Mucosa of rectum (tissue), 2 donors: Measurements from ENCODE around the gene MCM7.

ENCODE experiments used
- H3K27ac ChIP-seq, 2 donors: one replicate each; pipeline ENCODE4 v1.7.0; 2013; ENCODE audit warnings: inconsistent platforms in 2 of 2, low read depth in 2 of 2, low read length in 2 of 2
- H3K27me3 ChIP-seq, 2 donors: one replicate each; pipeline ENCODE4 v1.7.0; 2013; ENCODE audit warnings: low read length in 2 of 2; ENCODE audit not compliant: control insufficient read depth in 2 of 2, insufficient read depth in 2 of 2
- H3K36me3 ChIP-seq, 2 donors: one replicate each; pipeline ENCODE4 v1.7.0; 2013; ENCODE audit warnings: low read length in 2 of 2; ENCODE audit not compliant: control insufficient read depth in 2 of 2, insufficient read depth in 2 of 2
- H3K4me1 ChIP-seq, 2 donors: one replicate each; pipeline ENCODE4 v1.7.0; 2013; ENCODE audit warnings: low read length in 2 of 2, mild to moderate bottlenecking in 1 of 2; ENCODE audit not compliant: control insufficient read depth in 2 of 2, insufficient read depth in 2 of 2
- H3K4me3 ChIP-seq, 2 donors: one replicate each; pipeline ENCODE4 v1.7.0; 2013; ENCODE audit warnings: low read length in 2 of 2
- H3K9ac ChIP-seq, 2 donors: one replicate each; pipeline ENCODE4 v1.7.0; 2013; ENCODE audit warnings: low read length in 2 of 2, low read depth in 1 of 2, mild to moderate bottlenecking in 1 of 2
- H3K9me3 ChIP-seq, 2 donors: one replicate each; pipeline ENCODE4 v1.7.0; 2013; ENCODE audit warnings: low read length in 2 of 2; ENCODE audit not compliant: control insufficient read depth in 2 of 2
- donor health status: healthy.
- donor health status: Normal muscosa, but diverticular disease.

MCM7 gene

GRCh38 chr7:100122568-100122967 lies 21.4 kb upstream of the MCM7 start:
- no peaks in the 10 kb centered on the region for H3K36me3 ChIP-seq
- no peaks in the 10 kb centered on the region for H3K27me3 ChIP-seq
- no peaks in the 10 kb centered on the region for H3K9me3 ChIP-seq
- no peak overlapping the region for H3K9ac ChIP-seq
- peaks cover 33 to 34% of the 10 kb centered on the region in 2 donors for H3K4me1 ChIP-seq
- H3K4me3 ChIP-seq = no peak overlapping the region
- H3K27ac ChIP-seq = no peak overlapping the region

- Histone ChIP-seq H3K9ac (no peak overlapping the region), H3K27ac (no peak overlapping the region)
Measured at GRCh38 chr7:100122067-100122466, 20.9 kb upstream of the MCM7 start.

DNA sequence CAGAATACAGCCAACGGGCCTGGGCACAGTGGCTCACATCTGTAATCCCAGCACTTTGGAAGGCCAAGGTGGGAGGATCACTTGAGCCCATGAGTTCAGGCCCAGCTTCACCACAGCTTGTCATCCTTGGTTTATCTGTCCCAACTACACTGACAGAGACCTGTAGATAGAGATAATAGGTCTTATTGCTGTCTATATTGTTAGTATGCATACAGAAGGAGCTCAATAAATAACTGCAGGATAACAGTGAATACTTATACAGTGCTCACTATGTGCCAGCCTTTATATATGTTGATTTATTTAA lies 19.5 kb upstream of the MCM7 start:
- Histone ChIP-seq H3K4me1 (peaks cover 28 to 32% of the 10 kb centered on the region in 2 donors), H3K27ac (peak overlapping the region in 1 of 2 donors; percentile 82), H3K4me3 (peak overlapping the region in 1 of 2 donors; percentile 97), H3K9ac (no peak overlapping the region), H3K27me3 (no peaks in the 10 kb centered on the region), H3K36me3 (no peaks in the 10 kb centered on the region), H3K9me3 (no peaks in the 10 kb centered on the region)

More at GRCh38 chr7:100122067-100122466, 20.9 kb upstream of the MCM7 start:
- Histone ChIP-seq H3K36me3 (no peaks in the 10 kb centered on the region), H3K4me3 (no peak overlapping the region), H3K27me3 (no peaks in the 10 kb centered on the region), H3K9me3 (no peaks in the 10 kb centered on the region), H3K4me1 (peaks cover 31 to 34% of the 10 kb centered on the region in 2 donors)

GRCh38 chr7:100119970-100120732 lies 19.0 kb upstream of the MCM7 start:
- Histone ChIP-seq H3K9me3 (no peaks in the 10 kb centered on the region), H3K36me3 (no peaks in the 10 kb centered on the region), H3K9ac (peak overlapping the region; percentile 63 to 68), H3K4me3 (peak overlapping the region; percentile 72 to 97), H3K27me3 (no peaks in the 10 kb centered on the region), H3K4me1 (peaks cover 25 to 28% of the 10 kb centered on the region in 2 donors), H3K27ac (peak overlapping the region; percentile 49 to 82)

DNA sequence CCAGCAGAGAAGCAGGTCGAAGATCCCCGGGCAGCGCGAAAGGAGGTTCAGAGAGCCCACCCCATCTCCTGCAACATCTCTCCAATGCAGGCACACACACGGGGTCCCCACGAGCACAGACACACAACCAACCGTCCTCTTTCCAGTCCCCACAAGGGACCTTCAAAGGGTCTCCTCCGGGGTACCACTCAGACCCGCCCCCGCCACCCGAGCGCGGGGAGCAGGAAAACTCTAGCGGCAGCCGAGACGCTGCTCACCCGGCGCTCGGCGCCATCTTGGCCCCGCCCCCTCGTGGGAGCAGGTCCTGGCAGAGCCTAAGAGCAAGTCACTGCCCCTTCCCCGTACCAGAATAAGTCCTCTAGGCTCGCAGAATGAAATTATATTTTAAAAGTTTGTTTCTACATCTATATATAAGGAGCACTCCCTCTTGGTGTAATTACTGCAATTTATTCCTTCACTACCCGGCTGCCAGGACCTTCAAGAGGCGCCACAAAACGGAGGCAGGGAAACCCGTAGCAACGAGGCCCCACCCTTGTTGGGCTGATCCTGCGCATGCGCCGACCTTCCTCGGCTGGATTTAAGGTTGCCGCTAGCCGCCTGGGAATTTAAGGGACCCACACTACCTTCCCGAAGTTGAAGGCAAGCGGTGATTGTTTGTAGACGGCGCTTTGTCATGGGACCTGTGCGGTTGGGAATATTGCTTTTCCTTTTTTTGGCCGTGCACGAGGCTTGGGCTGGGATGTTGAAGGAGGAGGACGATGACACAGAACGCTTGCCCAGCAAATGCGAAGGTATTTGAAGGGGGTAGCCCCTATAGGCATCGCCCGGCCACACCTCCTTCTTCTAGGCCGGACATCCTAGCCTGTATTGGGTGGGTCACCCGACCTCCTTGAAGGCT lies 18.1 kb upstream of the MCM7 start, which contains the start of the genes CNPY4 and TAF6:
Gene CNPY4 (plus strand): TSS at position 563 of the 898 bp plus-strand sequence. CDS start 111 bp downstream, at position 674.
Gene TAF6 (minus strand): TSS at position 287 of the 898 bp plus-strand sequence. CDS start 5,149 bp downstream, outside the sequence.
- Histone ChIP-seq H3K9me3 (no peaks in the 10 kb centered on the region), H3K4me1 (peaks cover 17 to 20% of the 10 kb centered on the region in 2 donors), H3K36me3 (no peaks in the 10 kb centered on the region), H3K4me3 (peak within 1 kb of the TSS; percentile 72 to 97), H3K27ac (peak within 1 kb of the TSS; percentile 49 to 82), H3K9ac (peak within 1 kb of the TSS; percentile 68 to 89), H3K27me3 (no peaks in the 10 kb centered on the region)

GRCh38 chr7:100118388-100119071 lies 17.3 kb upstream of the MCM7 start:
- Histone ChIP-seq H3K9ac (peak overlapping the region; percentile 68 to 89), H3K4me1 (peaks cover 13 to 16% of the 10 kb centered on the region in 2 donors), H3K9me3 (no peaks in the 10 kb centered on the region), H3K36me3 (peaks cover 3 to 6% of the 10 kb centered on the region in 2 donors), H3K27ac (peak overlapping the region in 1 of 2 donors; percentile 82), H3K4me3 (peak overlapping the region; percentile 72 to 97), H3K27me3 (no peaks in the 10 kb centered on the region)

GRCh38 chr7:100115026-100115425 lies 13.8 kb upstream of the MCM7 start:
- Histone ChIP-seq H3K9ac (no peak overlapping the region), H3K9me3 (no peaks in the 10 kb centered on the region), H3K36me3 (peaks cover 16 to 24% of the 10 kb centered on the region in 2 donors), H3K27ac (no peak overlapping the region), H3K4me3 (no peak overlapping the region), H3K4me1 (peaks cover 5% of the 10 kb centered on the region in 2 donors), H3K27me3 (no peaks in the 10 kb centered on the region)

GRCh38 chr7:100111914-100112313 lies 10.7 kb upstream of the MCM7 start:
- Histone ChIP-seq H3K4me3 (no peak overlapping the region), H3K36me3 (peaks cover 24 to 49% of the 10 kb centered on the region in 2 donors), H3K27me3 (no peaks in the 10 kb centered on the region), H3K4me1 (no peaks in the 10 kb centered on the region), H3K9me3 (no peaks in the 10 kb centered on the region), H3K27ac (no peak overlapping the region), H3K9ac (no peak overlapping the region)

DNA sequence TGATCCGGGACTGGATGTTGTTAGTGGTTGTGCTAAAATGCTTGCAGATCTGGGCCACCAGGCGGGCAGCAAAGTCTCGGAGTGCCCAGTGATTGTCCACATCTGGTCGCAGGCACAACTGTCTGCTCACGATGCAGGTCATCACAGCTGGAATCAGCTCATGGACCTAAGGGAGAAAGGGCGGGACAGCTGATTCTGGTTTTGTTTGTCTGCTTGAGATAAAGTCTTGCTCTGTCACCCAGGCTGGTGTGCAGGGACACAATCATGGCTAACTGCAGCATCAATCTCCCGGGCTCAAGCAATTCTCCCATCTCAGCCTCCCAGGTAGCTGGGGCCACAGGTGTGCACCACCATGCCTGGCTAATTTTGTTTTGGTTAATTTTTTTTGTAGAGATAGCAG lies 10.0 kb upstream of the MCM7 start:
- no peaks in the 10 kb centered on the region for H3K4me1 ChIP-seq
- no peak overlapping the region for H3K27ac ChIP-seq
- H3K36me3 ChIP-seq = peaks cover 29 to 56% of the 10 kb centered on the region in 2 donors
- H3K9me3 ChIP-seq = no peaks in the 10 kb centered on the region
- no peak overlapping the region for H3K4me3 ChIP-seq
- H3K27me3 ChIP-seq = no peaks in the 10 kb centered on the region
- no peak overlapping the region for H3K9ac ChIP-seq
